Stomach (tissue), 9 donors: ENCODE data around the gene BTBD9. TPM values are rescaled to one million over a fixed set of nuclear protein-coding genes. Genes with fewer than 3 reads are reported as not detected.

Experiments used
- DNase-seq, 2 donors: peaks; one replicate each; pipeline versions ENCODE4 v3.0.0 to v3.0.0-alpha.2; 2013 to 2019
- H3K27ac ChIP-seq, 5 donors: fragments of 200-600 bp in 4 of 5; sonication (generic) in 4 of 5; one replicate each; pipeline ENCODE4 v1.5.1; 2013 to 2019; ENCODE audit warnings: mild to moderate bottlenecking in 1 of 5, moderate library complexity in 1 of 5
- H3K27me3 ChIP-seq, 3 donors: fragments of 200-600 bp; sonication (generic); one replicate each; pipeline ENCODE4 v1.5.1; 2017 to 2019; ENCODE audit warnings: mixed run types in 1 of 3
- H3K36me3 ChIP-seq, 4 donors: fragments of 200-600 bp; sonication (generic); 1 replicate in 3 of 4; 2 replicates in 1 of 4; pipeline ENCODE4 v1.5.1; 2016 to 2019
- H3K4me1 ChIP-seq, 4 donors: fragments of 200-600 bp; sonication (generic); one replicate each; pipeline ENCODE4 v1.5.1; 2016 to 2019
- H3K4me3 ChIP-seq, 4 donors: fragments of 200-600 bp; sonication (generic) in 3 of 4; one replicate each; pipeline ENCODE4 v1.5.1; 2016 to 2019; ENCODE audit warnings: mild to moderate bottlenecking in 1 of 4
- H3K9me3 ChIP-seq, 4 donors: fragments of 200-600 bp; sonication (generic); one replicate each; pipeline ENCODE4 v1.5.1; 2016 to 2019
- CTCF ChIP-seq, 7 experiments: fragments of 450-650 bp in 4 of 7; fragments of 200-600 bp in 3 of 7; sonication (generic) in 3 of 7; IDR thresholded peaks; one replicate each; pipeline ENCODE4 v1.5.1; 2016 to 2019; ENCODE audit warnings: antibody characterized with exemption in 7 of 7, control low read depth in 2 of 7, mild to moderate bottlenecking in 1 of 7
- EP300 ChIP-seq: sonication (generic); formaldehyde crosslinking; IDR thresholded peaks from one replicate; pipeline ENCODE4 v1.6.1; 2017; ENCODE audit warnings: antibody characterized with exemption
- POLR2A ChIP-seq, 4 donors: fragments of 450-650 bp; IDR thresholded peaks; one replicate each; pipeline ENCODE4 v1.6.1; 2016; ENCODE audit warnings: antibody characterized with exemption in 4 of 4, control low read depth in 2 of 4, mild to moderate bottlenecking in 1 of 4, moderate library complexity in 1 of 4
- POLR2AphosphoS5 ChIP-seq, 3 donors: sonication (generic); formaldehyde crosslinking; IDR thresholded peaks; one replicate each; pipeline ENCODE4 v1.6.1; 2016; ENCODE audit warnings: antibody characterized with exemption in 3 of 3
- WGBS, 5 donors: extraction: QIAGEN DNeasy Blood & Tissue Kit in 3 of 5; methylation state at CpG; one replicate each; pipeline versions ENCODE4 v1.1.5 to v1.1.7; 2013 to 2018; 5-methylcytosine and 5-hydroxymethylcytosine counted together
- intact Hi-C: fragments of 100-400 bp; cut with DNase I; formaldehyde crosslinking; loops from one replicate; pipeline ENCODE4 v1.15.1; 2023; ENCODE audit warnings: low total_unique reads
- polyA plus RNA-seq, 3 donors: library from polyadenylated mRNA; stranded (reverse); fragments of 200-250 nt; gene quantifications; one replicate each; pipeline ENCODE4 v1.2.3, GENCODE V29; 2013
- total RNA-seq, 5 donors: library from RNA; depleted of rRNA; stranded (reverse); fragments of >200 nt; gene quantifications; one replicate each; pipeline versions ENCODE4 v1.1.0 to v1.2.3, GENCODE V29; 2014 to 2016
- donor health status: healthy with polysubstance abuse.
- donor health status: Bipolar disorder and iron deficiency.
- donor health status: healthy.

The BTBD9 gene
- total and polyA plus RNA-seq, 8 donors = 1.4 to 90.2 (median 6.8) TPM

GRCh38 chr6:38271081-38271480, 368.6 kb downstream of the BTBD9 start:
- TF ChIP-seq EP300 = no peak
- TF ChIP-seq CTCF (IDR thresholded peaks at IDR 0.05) = no peak
- no peak for TF ChIP-seq POLR2A (IDR thresholded peaks at IDR 0.05)
- TF ChIP-seq POLR2AphosphoS5 (IDR thresholded peaks at IDR 0.05) = no peak
- Histone ChIP-seq H3K9me3 (no peaks in the 10 kb centered on the region), H3K27me3 (no peaks in the 10 kb centered on the region), H3K27ac (no peak overlapping the region), H3K4me1 (peaks cover 0 to 12% (median 5%) of the 10 kb centered on the region in 4 donors), H3K4me3 (no peak overlapping the region), H3K36me3 (no peaks in the 10 kb centered on the region)
- intact Hi-C loops = no loop called here
- DNase-seq = no peak

- Histone ChIP-seq H3K4me3 (no peak overlapping the region), H3K27ac (no peak overlapping the region), H3K36me3 (no peaks in the 10 kb centered on the region), H3K4me1 (peaks cover 0 to 12% (median 5%) of the 10 kb centered on the region in 4 donors), H3K27me3 (no peaks in the 10 kb centered on the region), H3K9me3 (no peaks in the 10 kb centered on the region)
- intact Hi-C loops = no loop called here
- TF ChIP-seq EP300 (no peak), POLR2AphosphoS5 (IDR thresholded peaks at IDR 0.05) (no peak), POLR2A (IDR thresholded peaks at IDR 0.05) (no peak), CTCF (IDR thresholded peaks at IDR 0.05) (no peak)
- 79 to 94% (median 86%) methylated on average over 1 of the region's 1 CpG for WGBS, 5 donors
- no peak for DNase-seq
These were observed 369.4 kb downstream of the BTBD9 start for GRCh38 chr6:38270367-38270766.

- Histone ChIP-seq H3K4me3 (no peak overlapping the region), H3K4me1 (peaks cover 0 to 12% (median 5%) of the 10 kb centered on the region in 4 donors), H3K36me3 (no peaks in the 10 kb centered on the region), H3K9me3 (no peaks in the 10 kb centered on the region), H3K27ac (no peak overlapping the region), H3K27me3 (no peaks in the 10 kb centered on the region)
- TF ChIP-seq CTCF (IDR thresholded peaks at IDR 0.05) (no peak), POLR2A (IDR thresholded peaks at IDR 0.05) (no peak), EP300 (no peak), POLR2AphosphoS5 (IDR thresholded peaks at IDR 0.05) (no peak)
- DNase-seq = no peak
- 79 to 84% (median 80%) methylated on average over 9 of the region's 9 CpGs for WGBS, 5 donors
- intact Hi-C loops = no loop called here
These were observed 370.1 kb downstream of the BTBD9 start for GRCh38 chr6:38269461-38270172.

GRCh38 chr6:38268342-38268741, 371.4 kb downstream of the BTBD9 start:
- DNase-seq = no peak
- H3K4me1 ChIP-seq = peaks cover 0 to 12% (median 5%) of the 10 kb centered on the region in 4 donors
- H3K27me3 ChIP-seq = no peaks in the 10 kb centered on the region
- no peaks in the 10 kb centered on the region for H3K9me3 ChIP-seq
- H3K36me3 ChIP-seq = no peaks in the 10 kb centered on the region
- H3K27ac ChIP-seq = no peak overlapping the region
- intact Hi-C loops = no loop called here
- no peak overlapping the region for H3K4me3 ChIP-seq
- WGBS, 5 donors = 79 to 87% (median 82%) methylated on average over 4 of the region's 4 CpGs
- no peak for TF ChIP-seq POLR2A (IDR thresholded peaks at IDR 0.05)
- TF ChIP-seq EP300 = no peak
- TF ChIP-seq CTCF (IDR thresholded peaks at IDR 0.05) = no peak
- no peak for TF ChIP-seq POLR2AphosphoS5 (IDR thresholded peaks at IDR 0.05)
